Upper lobe of right lung (tissue), 1 donor: ENCODE results near the gene GRM7. TPM values are rescaled to one million over a fixed set of nuclear protein-coding genes. Genes with fewer than 3 reads are reported as not detected.

ENCODE experiments used
- ATAC-seq: fragments of 200-7000 bp; cut with Tn5 transposase; one replicate; pipeline ENCODE4 v1.9.1; 2020; ENCODE audit warnings: mild to moderate bottlenecking, moderate library complexity
- DNase-seq: peaks from one replicate; pipeline ENCODE4 v3.0.0-alpha.2; 2020
- H3K27ac ChIP-seq: fragments of 200-600 bp; one replicate; pipeline ENCODE4 v1.8.0; 2022
- H3K27me3 ChIP-seq: fragments of 200-600 bp; one replicate; pipeline ENCODE4 v1.8.0; 2022; ENCODE audit warnings: mild to moderate bottlenecking
- H3K36me3 ChIP-seq: fragments of 200-600 bp; one replicate; pipeline ENCODE4 v1.8.0; 2022
- H3K4me1 ChIP-seq: fragments of 200-600 bp; one replicate; pipeline ENCODE4 v1.8.0; 2022
- H3K4me3 ChIP-seq: fragments of 200-600 bp; one replicate; pipeline ENCODE4 v1.8.0; 2022; ENCODE audit warnings: mild to moderate bottlenecking
- H3K9me3 ChIP-seq: fragments of 200-600 bp; one replicate; pipeline ENCODE4 v1.8.0; 2022
- CTCF ChIP-seq: fragments of 200-600 bp; IDR thresholded peaks from one replicate; pipeline ENCODE4 v1.8.0; 2022; ENCODE audit warnings: antibody characterized with exemption
- intact Hi-C: fragments of 100-400 bp; cut with DNase I; formaldehyde crosslinking; loops from one replicate; pipeline ENCODE4 v1.11.0; 2022
- total RNA-seq: library from RNA; stranded (reverse); fragmentation: NEBNext Ultra II Directional; extraction: Animal tissue kit (Norgen Biotek cat#: 25700); gene quantifications from one replicate; pipeline ENCODE4 v1.2.1, GENCODE V29; 2021
- donor health status: DM: no; HTN: yes; CAD: no; lungs with severe emphysema.

GRM7 gene
- total RNA-seq, 1 donor from 2014 or later: not detected

- H3K27me3 ChIP-seq: peaks cover 6% of the 10 kb centered on the region
- DNase-seq (no peak), ATAC-seq (no peak)
- H3K9me3 ChIP-seq: no peaks in the 10 kb centered on the region
- no peaks in the 10 kb centered on the region for H3K4me1 ChIP-seq
- no peak overlapping the region for H3K27ac ChIP-seq
- intact Hi-C loops: no loop called here
- H3K36me3 ChIP-seq: no peaks in the 10 kb centered on the region
- TF ChIP-seq CTCF: no peak
- H3K4me3 ChIP-seq: no peak overlapping the region
Observed at GRCh38 chr3:6867269-6867668, 6.4 kb downstream of the GRM7 start.

GRCh38 chr3:6878731-6879130 is 17.8 kb downstream of the GRM7 start:
- no peak for ATAC-seq
- H3K27me3 ChIP-seq: no peaks in the 10 kb centered on the region
- no peaks in the 10 kb centered on the region for H3K9me3 ChIP-seq
- DNase-seq: no peak
- no peak for TF ChIP-seq CTCF
- intact Hi-C loops: no loop called here
- H3K36me3 ChIP-seq: no peaks in the 10 kb centered on the region
- no peak overlapping the region for H3K4me3 ChIP-seq
- H3K27ac ChIP-seq: no peak overlapping the region
- H3K4me1 ChIP-seq: no peaks in the 10 kb centered on the region

- no peak for TF ChIP-seq CTCF
- no peaks in the 10 kb centered on the region for H3K4me1 ChIP-seq
- no peaks in the 10 kb centered on the region for H3K27me3 ChIP-seq
- no peak overlapping the region for H3K4me3 ChIP-seq
- ATAC-seq (no peak), DNase-seq (no peak)
- no peaks in the 10 kb centered on the region for H3K36me3 ChIP-seq
- intact Hi-C loops: no loop called here
- H3K9me3 ChIP-seq: no peaks in the 10 kb centered on the region
- no peak overlapping the region for H3K27ac ChIP-seq
Observed at GRCh38 chr3:6912240-6912639, 51.3 kb downstream of the GRM7 start.

GRCh38 chr3:6915898-6916297 is 55.0 kb downstream of the GRM7 start:
- no peak for DNase-seq
- ATAC-seq: no peak
- H3K4me1 ChIP-seq: no peaks in the 10 kb centered on the region

GRCh38 chr3:6921066-6921465 is 60.2 kb downstream of the GRM7 start:
- no peaks in the 10 kb centered on the region for H3K27me3 ChIP-seq
- intact Hi-C loops: no loop called here
- no peaks in the 10 kb centered on the region for H3K36me3 ChIP-seq
- no peak for ATAC-seq
- DNase-seq: no peak
- no peaks in the 10 kb centered on the region for H3K9me3 ChIP-seq
- H3K4me1 ChIP-seq: no peaks in the 10 kb centered on the region
- H3K4me3 ChIP-seq: no peak overlapping the region
- no peak overlapping the region for H3K27ac ChIP-seq
- TF ChIP-seq CTCF: no peak

More at GRCh38 chr3:6915898-6916297, 55.0 kb downstream of the GRM7 start:
- no peaks in the 10 kb centered on the region for H3K9me3 ChIP-seq
- H3K36me3 ChIP-seq: no peaks in the 10 kb centered on the region
- no peak for TF ChIP-seq CTCF
- H3K27me3 ChIP-seq: no peaks in the 10 kb centered on the region
- intact Hi-C loops: no loop called here
- no peak overlapping the region for H3K4me3 ChIP-seq
- H3K27ac ChIP-seq: no peak overlapping the region

- Histone ChIP-seq H3K4me1 (no peaks in the 10 kb centered on the region), H3K36me3 (no peaks in the 10 kb centered on the region), H3K27me3 (no peaks in the 10 kb centered on the region), H3K9me3 (no peaks in the 10 kb centered on the region), H3K27ac (no peak overlapping the region), H3K4me3 (no peak overlapping the region)
- ATAC-seq (no peak), DNase-seq (no peak)
- intact Hi-C loops: no loop called here
- no peak for TF ChIP-seq CTCF
Observed at GRCh38 chr3:6921876-6922275, 61.0 kb downstream of the GRM7 start.
